Urothelium cell line (cell line): ENCODE measurements around the gene CHRNA7.

Experiments used
- DNase-seq: peaks from one replicate; pipeline ENCODE4 v3.0.0; 2011; ENCODE audit warnings: low spot score, mixed read lengths
- FAIRE-seq: peaks from 2 replicates; lab custom pipeline; 2011; peaks lifted over from hg19 to GRCh38; lab: Jason Lieb, UNC

CHRNA7 gene

GRCh38 chr15:32029862-32030781 is at the start of gene CHRNA7:
Gene CHRNA7, plus strand, starts transcription at chr15:32030515. Its CDS starts 80 bp downstream, at chr15:32030595.
- FAIRE-seq, result peak; percentile 32

GRCh38 chr15:31985607-31986006 is 44.7 kb upstream of the CHRNA7 start:
- DNase-seq, result no peak

More at GRCh38 chr15:32029862-32030781, at the start of gene CHRNA7:
- DNase-seq, result peak; percentile 89

GRCh38 chr15:31993062-31993461 is 37.3 kb upstream of the CHRNA7 start:
- FAIRE-seq (no peak), DNase-seq (no peak)

More at GRCh38 chr15:31985607-31986006, 44.7 kb upstream of the CHRNA7 start:
- no peak for FAIRE-seq

- DNase-seq (no peak), FAIRE-seq (no peak)
These were observed 32.6 kb upstream of the CHRNA7 start for GRCh38 chr15:31997711-31998110.

- no peak for DNase-seq
- no peak for FAIRE-seq
These were observed 26.8 kb upstream of the CHRNA7 start for GRCh38 chr15:32003558-32003957.

- DNase-seq (no peak), FAIRE-seq (no peak)
These were observed 26.1 kb upstream of the CHRNA7 start for GRCh38 chr15:32004249-32004648.

GRCh38 chr15:32007355-32007960 is 22.9 kb upstream of the CHRNA7 start:
- DNase-seq (no peak), FAIRE-seq (no peak)

- FAIRE-seq (no peak), DNase-seq (no peak)
These were observed 15.4 kb upstream of the CHRNA7 start for GRCh38 chr15:32014953-32015352.

GRCh38 chr15:32020156-32020555 is 10.2 kb upstream of the CHRNA7 start:
- no peak for FAIRE-seq
- DNase-seq, result no peak

GRCh38 chr15:32028921-32029320 is 1.4 kb upstream of the CHRNA7 start:
- DNase-seq (no peak), FAIRE-seq (no peak)

GRCh38 chr15:32029409-32029861 is 880 bp upstream of the CHRNA7 start:
- FAIRE-seq, result no peak
- DNase-seq, result peak; percentile 71

- DNase-seq (peak; percentile 26), FAIRE-seq (no peak)
These were observed 480 bp downstream of the CHRNA7 start for GRCh38 chr15:32030795-32031194.

GRCh38 chr15:32033186-32033890 is 3.0 kb downstream of the CHRNA7 start:
- DNase-seq, result no peak
- FAIRE-seq, result no peak

- DNase-seq (no peak), FAIRE-seq (no peak)
These were observed 3.8 kb downstream of the CHRNA7 start for GRCh38 chr15:32034106-32034505.

GRCh38 chr15:32035285-32035684 is 5.0 kb downstream of the CHRNA7 start:
- FAIRE-seq, result no peak

GRCh38 chr15:32036971-32037370 is 6.7 kb downstream of the CHRNA7 start:
- FAIRE-seq, result no peak

More at GRCh38 chr15:32035285-32035684, 5.0 kb downstream of the CHRNA7 start:
- no peak for DNase-seq

GRCh38 chr15:32041294-32041693 is 11.0 kb downstream of the CHRNA7 start:
- DNase-seq (no peak), FAIRE-seq (no peak)

More at GRCh38 chr15:32036971-32037370, 6.7 kb downstream of the CHRNA7 start:
- no peak for DNase-seq

- peak; percentile 26 for DNase-seq
- FAIRE-seq, result no peak
These were observed 12.1 kb downstream of the CHRNA7 start for GRCh38 chr15:32042269-32042972.

GRCh38 chr15:32053719-32054118 is 23.4 kb downstream of the CHRNA7 start:
- FAIRE-seq (no peak), DNase-seq (no peak)

- FAIRE-seq (no peak), DNase-seq (no peak)
These were observed 27.6 kb downstream of the CHRNA7 start for GRCh38 chr15:32057876-32058425.
